BJ (cell line): Measurements from ENCODE around the gene STEAP1. TPM values are rescaled to one million over a fixed set of nuclear protein-coding genes. Genes with fewer than 3 reads are reported as not detected.

Source experiments
- CTCF ChIA-PET: fragments of 350-600 bp; formaldehyde crosslinking; extraction: SDS; loops from one replicate; lab custom pipeline; 2021; ENCODE audit warnings: antibody characterized with exemption, inconsistent platforms; lab: Yijun Ruan, JAX
- POLR2A ChIA-PET: fragments of 300-600 bp; sonication (Branson Sonifier 250); formaldehyde crosslinking; extraction: SDS; loops from one replicate; lab custom pipeline; 2021; ENCODE audit warnings: antibody characterized with exemption; lab: Charles Lee
- DNase-seq: peaks from one replicate; pipeline ENCODE4 v3.0.0-alpha.2; 2011; ENCODE audit warnings: low read depth
- H3K27me3 ChIP-seq: 2 replicates; pipeline ENCODE4 v1.6.0; 2011; ENCODE audit warnings: low read length; ENCODE audit not compliant: control insufficient read depth, insufficient read depth
- H3K36me3 ChIP-seq: 2 replicates; pipeline ENCODE4 v1.5.1; 2011; ENCODE audit warnings: low read length; ENCODE audit not compliant: control insufficient read depth, insufficient read depth
- H3K4me3 ChIP-seq: 2 replicates; pipeline ENCODE4 v1.5.1; 2011; ENCODE audit warnings: low read depth, mild to moderate bottlenecking, control low read depth, low read length
- CTCF ChIP-seq: IDR thresholded peaks from 2 replicates; pipeline ENCODE4 v1.5.1; 2011; ENCODE audit warnings: low read depth, mild to moderate bottlenecking, control low read depth, inconsistent platforms, low read length, moderate library complexity; ENCODE audit not compliant: insufficient read depth
- polyA plus RNA-seq: library from polyadenylated mRNA; depleted of rRNA; stranded (reverse); fragments of >200 nt; gene quantifications from 2 replicates; pipeline ENCODE4 v1.2.3, GENCODE V29; 2011

STEAP1 gene
- polyA plus RNA-seq, 1 experiment: 2.7 TPM

- ChIA-PET CTCF (interaction anchor here (0.6 kb wide), 1 partner anchor 88 kb away, joined by 4 read pairs; no protein-coding TSS in a partner anchor), POLR2A (no interaction called here)
These were observed 17.9 kb downstream of the STEAP1 start for GRCh38 chr7:90172121-90172520.

GRCh38 chr7:90172624-90173023 is 18.4 kb downstream of the STEAP1 start:
- ChIA-PET CTCF (interaction anchor here (0.5 kb wide), 1 partner anchor 40 kb away, joined by 3 read pairs; no protein-coding TSS in a partner anchor), POLR2A (no interaction called here)
- H3K4me3 ChIP-seq: no peak overlapping the region
- DNase-seq: no peak
- no peaks in the 10 kb centered on the region for H3K36me3 ChIP-seq
- no peaks in the 10 kb centered on the region for H3K27me3 ChIP-seq
- no peak for TF ChIP-seq CTCF

More at GRCh38 chr7:90172121-90172520, 17.9 kb downstream of the STEAP1 start:
- Histone ChIP-seq H3K4me3 (no peak overlapping the region), H3K36me3 (no peaks in the 10 kb centered on the region), H3K27me3 (no peaks in the 10 kb centered on the region)
- no peak for TF ChIP-seq CTCF
- no peak for DNase-seq

- CTCF ChIA-PET: interaction anchor here (0.5 to 1.5 kb wide), 2 partner anchors 38 to 40 kb away, joined by 3 read pairs; partner anchors contain the start of gene STEAP2
These were observed 19.0 kb downstream of the STEAP1 start for GRCh38 chr7:90173127-90173844.

GRCh38 chr7:90175667-90176066 is 21.4 kb downstream of the STEAP1 start:
- no peak for DNase-seq
- no peak for TF ChIP-seq CTCF
- no peak overlapping the region for H3K4me3 ChIP-seq
- ChIA-PET POLR2A (no interaction called here), CTCF (interaction anchor here (1.0 to 1.1 kb wide), 2 partner anchors 9 to 36 kb away, joined by 3 to 4 read pairs; partner anchors contain the start of gene STEAP2)
- no peaks in the 10 kb centered on the region for H3K36me3 ChIP-seq
- H3K27me3 ChIP-seq: no peaks in the 10 kb centered on the region

More at GRCh38 chr7:90173127-90173844, 19.0 kb downstream of the STEAP1 start:
- no peak for TF ChIP-seq CTCF
- Histone ChIP-seq H3K36me3 (no peaks in the 10 kb centered on the region), H3K4me3 (no peak overlapping the region), H3K27me3 (no peaks in the 10 kb centered on the region)
- POLR2A ChIA-PET: no interaction called here
- DNase-seq: no peak

- ChIA-PET POLR2A (no interaction called here), CTCF (interaction anchor here (1.0 to 1.1 kb wide), 2 partner anchors 9 to 35 kb away, joined by 3 to 4 read pairs; partner anchors contain the start of gene STEAP2)
- no peaks in the 10 kb centered on the region for H3K36me3 ChIP-seq
- H3K4me3 ChIP-seq: no peak overlapping the region
- TF ChIP-seq CTCF: no peak
- no peak for DNase-seq
- H3K27me3 ChIP-seq: no peaks in the 10 kb centered on the region
These were observed 21.9 kb downstream of the STEAP1 start for GRCh38 chr7:90176195-90176594.
